ENCODE measurements around the gene ARPC5. TPM values are rescaled to one million over a fixed set of nuclear protein-coding genes. Genes with fewer than 3 reads are reported as not detected.

The ARPC5 gene
- total and polyA plus RNA-seq, 2 donors from 2014 or later: 75.9 to 107 TPM

DNA sequence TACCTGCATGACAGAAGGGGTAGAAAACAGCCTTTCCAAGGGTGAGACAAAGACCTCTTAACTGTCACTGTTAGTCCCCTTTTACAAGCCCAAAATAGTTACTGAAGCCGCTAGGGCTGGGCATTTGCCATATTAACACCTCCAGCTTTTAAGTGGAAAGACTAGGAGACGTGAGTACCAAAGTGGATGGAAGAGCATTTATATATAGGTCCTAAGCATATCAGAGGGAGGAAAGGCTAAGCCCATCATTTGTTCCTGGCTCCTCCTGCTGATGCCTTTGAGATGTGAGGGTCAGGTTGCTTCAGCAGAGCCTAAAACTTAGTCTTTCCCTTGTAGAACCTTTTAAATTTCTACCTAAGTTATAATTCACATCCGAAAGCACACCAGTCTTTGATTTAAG, 43.2 kb upstream of the ARPC5 start:
- FAIRE-seq (no peak), DNase-seq (no peak)
- Histone ChIP-seq H3K4me3 (ENCODE audit: low read length in 3 of 3) (no peak overlapping the region), H3K27me3 (ENCODE audit: control insufficient read depth, insufficient read depth, low read length) (no peaks in the 10 kb centered on the region), H3K9ac (ENCODE audit: low read length in 3 of 3) (no peak overlapping the region), H3K9me3 (ENCODE audit: control insufficient read depth in 2 of 3, insufficient read depth in 1 of 3, low read length in 3 of 3) (no peaks in the 10 kb centered on the region), H3K27ac (ENCODE audit: low read depth in 2 of 2, low read length in 2 of 2) (no peak overlapping the region), H3K36me3 (ENCODE audit: control insufficient read depth in 2 of 3, insufficient read depth in 3 of 3, low read length in 3 of 3) (no peaks in the 10 kb centered on the region), H3K4me1 (ENCODE audit: control insufficient read depth in 2 of 3, insufficient read depth in 2 of 3, low read depth in 1 of 3, low read length in 3 of 3) (no peaks in the 10 kb centered on the region)
- TF ChIP-seq, protein P1, sequence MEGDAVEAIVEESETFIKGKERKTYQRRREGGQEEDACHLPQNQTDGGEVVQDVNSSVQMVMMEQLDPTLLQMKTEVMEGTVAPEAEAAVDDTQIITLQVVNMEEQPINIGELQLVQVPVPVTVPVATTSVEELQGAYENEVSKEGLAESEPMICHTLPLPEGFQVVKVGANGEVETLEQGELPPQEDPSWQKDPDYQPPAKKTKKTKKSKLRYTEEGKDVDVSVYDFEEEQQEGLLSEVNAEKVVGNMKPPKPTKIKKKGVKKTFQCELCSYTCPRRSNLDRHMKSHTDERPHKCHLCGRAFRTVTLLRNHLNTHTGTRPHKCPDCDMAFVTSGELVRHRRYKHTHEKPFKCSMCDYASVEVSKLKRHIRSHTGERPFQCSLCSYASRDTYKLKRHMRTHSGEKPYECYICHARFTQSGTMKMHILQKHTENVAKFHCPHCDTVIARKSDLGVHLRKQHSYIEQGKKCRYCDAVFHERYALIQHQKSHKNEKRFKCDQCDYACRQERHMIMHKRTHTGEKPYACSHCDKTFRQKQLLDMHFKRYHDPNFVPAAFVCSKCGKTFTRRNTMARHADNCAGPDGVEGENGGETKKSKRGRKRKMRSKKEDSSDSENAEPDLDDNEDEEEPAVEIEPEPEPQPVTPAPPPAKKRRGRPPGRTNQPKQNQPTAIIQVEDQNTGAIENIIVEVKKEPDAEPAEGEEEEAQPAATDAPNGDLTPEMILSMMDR (IDR thresholded peaks at IDR 0.05; ENCODE audit: borderline replicate concordance, extremely low read depth, insufficient read depth): no peak
- intact Hi-C loops (cut with DNase I): no loop called here

- DNase-seq (no peak), FAIRE-seq (no peak)
- intact Hi-C loops (cut with DNase I): no loop called here
- no peaks in the 10 kb centered on the region for H3K9me3 ChIP-seq (ENCODE audit: control insufficient read depth in 2 of 3, insufficient read depth in 1 of 3, low read length in 3 of 3)
- H3K9ac ChIP-seq (ENCODE audit: low read length in 3 of 3): no peak overlapping the region
- H3K27ac ChIP-seq (ENCODE audit: low read depth in 2 of 2, low read length in 2 of 2): no peak overlapping the region
- no peak overlapping the region for H3K4me3 ChIP-seq (ENCODE audit: low read length in 3 of 3)
- H3K36me3 ChIP-seq (ENCODE audit: control insufficient read depth in 2 of 3, insufficient read depth in 3 of 3, low read length in 3 of 3): no peaks in the 10 kb centered on the region
- no peaks in the 10 kb centered on the region for H3K4me1 ChIP-seq (ENCODE audit: control insufficient read depth in 2 of 3, insufficient read depth in 2 of 3, low read depth in 1 of 3, low read length in 3 of 3)
- TF ChIP-seq, protein P1 (IDR thresholded peaks at IDR 0.05; ENCODE audit: borderline replicate concordance, extremely low read depth, insufficient read depth): no peak
- no peaks in the 10 kb centered on the region for H3K27me3 ChIP-seq (ENCODE audit: control insufficient read depth, insufficient read depth, low read length)
Observed at GRCh38 chr1:183676586-183677189, 41.1 kb upstream of the ARPC5 start.

GRCh38 chr1:183675883-183676585, 40.5 kb upstream of the ARPC5 start:
- DNase-seq: no peak
- Histone ChIP-seq H3K4me1 (ENCODE audit: control insufficient read depth in 2 of 3, insufficient read depth in 2 of 3, low read depth in 1 of 3, low read length in 3 of 3) (no peaks in the 10 kb centered on the region), H3K36me3 (ENCODE audit: control insufficient read depth in 2 of 3, insufficient read depth in 3 of 3, low read length in 3 of 3) (no peaks in the 10 kb centered on the region), H3K27ac (ENCODE audit: low read depth in 2 of 2, low read length in 2 of 2) (no peak overlapping the region), H3K9me3 (ENCODE audit: control insufficient read depth in 2 of 3, insufficient read depth in 1 of 3, low read length in 3 of 3) (no peaks in the 10 kb centered on the region), H3K4me3 (ENCODE audit: low read length in 3 of 3) (no peak overlapping the region), H3K9ac (ENCODE audit: low read length in 3 of 3) (no peak overlapping the region), H3K27me3 (ENCODE audit: control insufficient read depth, insufficient read depth, low read length) (no peaks in the 10 kb centered on the region)
- intact Hi-C loops (cut with DNase I): no loop called here
- no peak for FAIRE-seq
- TF ChIP-seq, protein P1 (IDR thresholded peaks at IDR 0.05; ENCODE audit: borderline replicate concordance, extremely low read depth, insufficient read depth): no peak
